Sigmoid colon (tissue), 4 donors: ENCODE data around the gene TANGO6.

Experiments used
- CTCF ChIP-seq, 4 experiments: fragments of 450-650 bp in 3 of 4; fragments of 200-600 bp in 1 of 4; IDR thresholded peaks; one replicate each; pipeline ENCODE4 v1.5.1; 2016 to 2019; ENCODE audit warnings: antibody characterized with exemption in 4 of 4, mild to moderate bottlenecking in 3 of 4, moderate library complexity in 2 of 4
- POLR2A ChIP-seq, 2 donors: fragments of 450-650 bp; IDR thresholded peaks; one replicate each; pipeline ENCODE4 v1.6.1; 2016; ENCODE audit warnings: antibody characterized with exemption in 2 of 2, mild to moderate bottlenecking in 2 of 2, moderate library complexity in 2 of 2
- POLR2AphosphoS5 ChIP-seq, 4 donors: sonication (generic); formaldehyde crosslinking; IDR thresholded peaks; one replicate each; pipeline ENCODE4 v1.6.1; 2017; ENCODE audit warnings: antibody characterized with exemption in 4 of 4

- TF ChIP-seq CTCF (IDR thresholded peaks at IDR 0.05) (no peak), POLR2A (IDR thresholded peaks at IDR 0.05) (no peak), POLR2AphosphoS5 (IDR thresholded peaks at IDR 0.05) (no peak)
Observed at GRCh38 chr16:68993456-68993855, 150.1 kb downstream of the TANGO6 start.
